HepG2 (cell line): ENCODE data around the gene ABCA3. TPM values are rescaled to one million over a fixed set of nuclear protein-coding genes. Genes with fewer than 3 reads are reported as not detected.

Source experiments
- ATAC-seq: fragments of 200-7000 bp; cut with Tn5 transposase; 3 replicates; pipeline ENCODE4 v1.9.1; 2020; ENCODE audit warnings: mild to moderate bottlenecking, moderate library complexity
- BruUV-seq: library from RNA; stranded (reverse); fragments of 400-500 nt; replicated peaks from 2 replicates; lab custom pipeline; 2021; lab: Mats Ljungman, UMichigan
- CTCF ChIA-PET: fragments of 300-600 bp; formaldehyde crosslinking; extraction: SDS; loops from one replicate; lab custom pipeline; 2021; ENCODE audit warnings: low total read pairs, inconsistent platforms, low intra/inter-chr PET ratio; lab: Yijun Ruan, JAX
- POLR2A ChIA-PET: fragments of 350-600 bp; sonication (Branson Sonifier 250); formaldehyde crosslinking; loops from one replicate; lab custom pipeline; 2020; ENCODE audit warnings: antibody characterized with exemption, inconsistent platforms; lab: Yijun Ruan, JAX
- DNase-seq: peaks from one replicate; pipeline ENCODE4 v3.0.0-alpha.2; 2015; ENCODE audit warnings: low spot score
- FAIRE-seq: peaks from 3 replicates; lab custom pipeline; 2011; peaks lifted over from hg19 to GRCh38; lab: Jason Lieb, UNC
- H2AFZ ChIP-seq: one replicate; pipeline ENCODE4 v1.6.1; 2011; ENCODE audit warnings: low read length, inconsistent platforms
- H3K27ac ChIP-seq: fragments of 300-600 bp; 3 replicates; pipeline ENCODE4 v1.8.0; 2011; ENCODE audit warnings: mixed run types, mild to moderate bottlenecking, mixed read lengths, low read length, inconsistent platforms; ENCODE audit not compliant: insufficient read depth; ENCODE audit errors: extremely low read length
- H3K27me3 ChIP-seq, 2 experiments: fragments of 200-600 bp in 1 of 2; 2 replicates in 1 of 2; 3 replicates in 1 of 2; pipeline versions ENCODE4 v1.6.0 to v1.8.0; 2011; ENCODE audit warnings: low read length in 2 of 2, mild to moderate bottlenecking in 2 of 2, moderate library complexity in 2 of 2, inconsistent platforms in 1 of 2; ENCODE audit not compliant: insufficient read depth in 2 of 2, control insufficient read depth in 1 of 2
- H3K36me3 ChIP-seq, 2 experiments: fragments of 200-600 bp in 1 of 2; replicated peaks in 1 of 2; 2 replicates in 1 of 2; 3 replicates in 1 of 2; pipeline versions ENCODE4 v1.5.1 to v1.8.0; 2011; ENCODE audit warnings: low read length in 2 of 2, inconsistent platforms in 1 of 2; ENCODE audit not compliant: insufficient read depth in 2 of 2, control insufficient read depth in 1 of 2
- H3K4me1 ChIP-seq: 2 replicates; pipeline ENCODE4 v1.5.1; 2012; ENCODE audit warnings: low read length, inconsistent platforms; ENCODE audit not compliant: insufficient read depth
- H3K4me2 ChIP-seq: 2 replicates; pipeline ENCODE4 v1.6.0; 2011; ENCODE audit warnings: low read depth, low read length, inconsistent platforms
- H3K4me3 ChIP-seq, 3 experiments: fragments of 200-600 bp in 1 of 3; sonication (generic), shearing (Covaris generic) in 1 of 3; replicated peaks in 1 of 3; 2 replicates each; pipeline ENCODE4 v1.5.1; 2011 to 2016; ENCODE audit warnings: low read length in 3 of 3, inconsistent platforms in 2 of 3, low read depth in 2 of 3, mild to moderate bottlenecking in 2 of 3, control low read depth in 1 of 3, mixed read lengths in 1 of 3; ENCODE audit not compliant: insufficient read depth in 1 of 3
- H3K79me2 ChIP-seq: one replicate; pipeline ENCODE4 v1.6.1; 2011; ENCODE audit warnings: low read length, inconsistent platforms; ENCODE audit not compliant: insufficient read depth
- H3K9ac ChIP-seq: 2 replicates; pipeline ENCODE4 v1.6.0; 2011; ENCODE audit warnings: mild to moderate bottlenecking, low read depth, low read length, inconsistent platforms; ENCODE audit not compliant: insufficient read depth
- H3K9me3 ChIP-seq: 2 replicates; pipeline ENCODE4 v1.5.1; 2012; ENCODE audit warnings: mild to moderate bottlenecking, low read length
- H4K20me1 ChIP-seq: 2 replicates; pipeline ENCODE4 v1.6.0; 2011; ENCODE audit warnings: inconsistent platforms, mild to moderate bottlenecking, low read length, moderate library complexity; ENCODE audit not compliant: insufficient read depth
- CCAR2 ChIP-seq: fragments of 200-400 bp; formaldehyde crosslinking; optimal IDR thresholded peaks from 2 replicates; pipeline ENCODE3; 2018; ENCODE audit warnings: low read depth, mild to moderate bottlenecking, low read length, moderate library complexity
- CREB1 ChIP-seq, 2 experiments: fragments of 450-650 bp in 1 of 2; IDR thresholded peaks; 2 replicates each; pipeline ENCODE4 v1.6.1; 2016 to 2017; ENCODE audit warnings: control low read depth in 1 of 2, mild to moderate bottlenecking in 1 of 2, missing compliant biosample characterization in 1 of 2, missing genetic modification characterization in 1 of 2
- E2F2 ChIP-seq: sonication (generic); formaldehyde crosslinking; IDR thresholded peaks from 2 replicates; pipeline ENCODE4 v1.4.0; 2020; ENCODE audit warnings: missing genetic modification reagents, borderline replicate concordance
- E2F5 ChIP-seq: sonication (generic); formaldehyde crosslinking; conservative IDR thresholded peaks from 2 replicates; pipeline ENCODE4 v1.4.0; 2020; ENCODE audit warnings: missing genetic modification reagents
- GPN1 ChIP-seq: sonication (generic); formaldehyde crosslinking; IDR thresholded peaks from 2 replicates; pipeline ENCODE4 v1.5.1; 2020; ENCODE audit warnings: missing genetic modification reagents, borderline replicate concordance
- NR2F6 ChIP-seq, 2 experiments: IDR thresholded peaks; 2 replicates each; pipeline ENCODE4 v1.6.1; 2016; ENCODE audit warnings: antibody characterized with exemption in 1 of 2, mild to moderate bottlenecking in 1 of 2
- SP140L ChIP-seq: sonication (generic); formaldehyde crosslinking; IDR thresholded peaks from 2 replicates; pipeline ENCODE4 v1.4.0; 2020; ENCODE audit warnings: missing genetic modification reagents, borderline replicate concordance
- SRSF1 ChIP-seq: fragments of 200-400 bp; formaldehyde crosslinking; optimal IDR thresholded peaks from 2 replicates; pipeline ENCODE3; 2017; ENCODE audit warnings: mild to moderate bottlenecking, low read depth, low read length, moderate library complexity
- THRA ChIP-seq: sonication (generic); formaldehyde crosslinking; IDR thresholded peaks from 2 replicates; pipeline ENCODE4 v1.4.0; 2020; ENCODE audit warnings: missing genetic modification reagents, borderline replicate concordance
- TSC22D2 ChIP-seq: sonication (generic); formaldehyde crosslinking; IDR thresholded peaks from 2 replicates; pipeline ENCODE4 v1.5.1; 2020; ENCODE audit warnings: missing genetic modification reagents, mild to moderate bottlenecking, borderline replicate concordance
- ZNF614 ChIP-seq: IDR thresholded peaks from 2 replicates; pipeline ENCODE4 v1.6.1; 2018; ENCODE audit warnings: missing biosample characterization, missing genetic modification reagents, inconsistent platforms, borderline replicate concordance
- ZNF616 ChIP-seq: sonication (generic); formaldehyde crosslinking; IDR thresholded peaks from 2 replicates; pipeline ENCODE4 v1.5.0; 2020; ENCODE audit warnings: low read depth, mild to moderate bottlenecking, missing genetic modification reagents
- ZNF749 ChIP-seq: sonication (generic); formaldehyde crosslinking; IDR thresholded peaks from 2 replicates; pipeline ENCODE4 v1.8.0; 2022; ENCODE audit warnings: mild to moderate bottlenecking, missing genetic modification reagents, moderate library complexity, borderline replicate concordance
- ZSCAN12 ChIP-seq: sonication (generic); formaldehyde crosslinking; IDR thresholded peaks from 2 replicates; pipeline ENCODE4 v1.9.0; 2021; ENCODE audit warnings: mild to moderate bottlenecking, missing genetic modification reagents
- WGBS: methylation state at CpG from one replicate; pipeline ENCODE4 v1.1.6; 2017; ENCODE audit warnings: low lambda C conversion rate; 5-methylcytosine and 5-hydroxymethylcytosine counted together
- in situ Hi-C: cut with HindIII; loops from 2 replicates; pipeline ENCODE4 v1.10.0; 2017; ENCODE audit warnings: low pct_unique_long_range_greater_than_20kb; ENCODE audit not compliant: extremely low pct_ligation_motif_present
- intact Hi-C: fragments of 100-400 bp; cut with micrococcal nuclease; formaldehyde crosslinking; loops from one replicate; pipeline ENCODE4 v1.10.0; 2022; ENCODE audit not compliant: unreplicated experiment
- polyA plus RNA-seq, 8 experiments: library from polyadenylated mRNA; depleted of rRNA in 3 of 8; stranded (reverse) in 7 of 8; unstranded in 1 of 8; fragments of >200 nt; fragmentation: Illumina TruSeq in 4 of 8; extraction: Trizol in 4 of 8; gene quantifications; 2 replicates each; pipeline versions ENCODE4 v1.2.1 to v1.2.3, GENCODE V29; 2011 to 2016; ENCODE audit warnings: low read depth in 4 of 8, missing spikeins in 1 of 8, mixed read lengths in 1 of 8; ENCODE audit not compliant: insufficient read depth in 1 of 8
- total RNA-seq, 5 experiments: library from RNA; depleted of rRNA; stranded (reverse); fragments of >200 nt; fragmentation: Illumina TruSeq; extraction: Trizol; gene quantifications; 2 replicates each; pipeline ENCODE4 v1.2.3, GENCODE V29; 2016; ENCODE audit warnings: low read depth in 1 of 5

Gene ABCA3
- total and polyA plus RNA-seq, 2 of the 13 experiments (the other 11 are each of a cell fraction or from before 2014, with no cell fraction given), result 0.60 to 1.5 TPM

GRCh38 chr16:2277466-2278271 is 62.9 kb downstream of the ABCA3 start:
- FAIRE-seq (no peak), DNase-seq (no peak), ATAC-seq (peak; percentile 16)
- Histone ChIP-seq H3K4me2 (peak overlapping the region; percentile 23; the same call in 1 of the 2 replicates), H3K27me3 (peaks cover 22 to 63% of the 10 kb centered on the region in 2 experiments), H3K27ac (no peak overlapping the region), H3K79me2 (no peaks in the 10 kb centered on the region), H3K9me3 (no peaks in the 10 kb centered on the region), H3K9ac (no peak overlapping the region), H3K4me1 (peaks cover 27% of the 10 kb centered on the region; the same call in 1 of the 2 replicates), H3K4me3 (no peak overlapping the region; a peak in 1 of 6 replicates), H4K20me1 (no peaks in the 10 kb centered on the region), H3K36me3 (no peaks in the 10 kb centered on the region), H2AFZ (no peak overlapping the region)
- TF ChIP-seq SP140L (CRISPR knock-in tag) (no peak), E2F5 (CRISPR knock-in tag) (no peak), CCAR2 (no peak), NR2F6 (IDR thresholded peaks at IDR 0.05) (no peak), NR2F6 (CRISPR knock-in tag; IDR thresholded peaks at IDR 0.05) (no peak), SRSF1 (no peak), TSC22D2 (CRISPR knock-in tag) (no peak), GPN1 (CRISPR knock-in tag) (no peak), ZNF616 (CRISPR knock-in tag) (no peak), CREB1 (IDR thresholded peaks at IDR 0.05) (no peak), CREB1 (CRISPR knock-in tag; IDR thresholded peaks at IDR 0.05) (no peak), ZNF749 (CRISPR knock-in tag) (no peak), ZNF614 (CRISPR knock-in tag) (no peak), ZSCAN12 (CRISPR knock-in tag) (no peak), E2F2 (CRISPR knock-in tag) (no peak), THRA (CRISPR knock-in tag) (no peak)
- BruUV-seq, result no TSS peak
- WGBS, result 21% methylated on average over 8 of the region's 25 CpGs
- CTCF ChIA-PET, result no interaction called here
- in situ Hi-C loops (no loop called here), intact Hi-C loops (no loop called here)
- POLR2A ChIA-PET, result interaction anchor here (1.5 kb wide), 1 partner anchor 26 kb away, joined by 4 read pairs; the partner anchor contains the start of gene ECI1
